HG03139 (cell line): ENCODE results near the gene ELMO1.

Experiments
- ATAC-seq: cut with Tn5 transposase; IDR thresholded peaks from one replicate; pipeline ENCODE4 v1.9.1; 2021; ENCODE audit not compliant: unreplicated experiment

ELMO1 gene

GRCh38 chr7:37376386-37376785, 72.3 kb downstream of the ELMO1 start:
- ATAC-seq = no peak

DNA sequence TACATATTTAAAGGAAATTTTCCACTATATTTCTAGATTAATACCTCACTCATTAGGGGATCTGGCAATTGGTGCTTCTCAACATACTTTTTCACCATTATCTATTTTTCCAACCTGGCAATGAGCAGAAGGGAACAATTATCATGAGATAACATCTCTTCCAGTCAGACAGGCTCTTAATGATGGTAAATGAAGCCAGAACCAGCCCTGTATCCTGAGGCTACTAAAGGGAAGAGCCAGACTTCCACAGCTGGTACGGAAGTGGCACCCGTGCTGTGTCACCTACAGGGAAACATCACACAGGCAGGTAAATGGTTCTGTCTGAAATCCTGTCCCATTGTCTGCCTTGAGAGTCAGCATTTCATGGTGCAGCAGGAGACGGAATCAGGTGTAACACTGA, 75.9 kb downstream of the ELMO1 start:
- ATAC-seq = no peak

DNA sequence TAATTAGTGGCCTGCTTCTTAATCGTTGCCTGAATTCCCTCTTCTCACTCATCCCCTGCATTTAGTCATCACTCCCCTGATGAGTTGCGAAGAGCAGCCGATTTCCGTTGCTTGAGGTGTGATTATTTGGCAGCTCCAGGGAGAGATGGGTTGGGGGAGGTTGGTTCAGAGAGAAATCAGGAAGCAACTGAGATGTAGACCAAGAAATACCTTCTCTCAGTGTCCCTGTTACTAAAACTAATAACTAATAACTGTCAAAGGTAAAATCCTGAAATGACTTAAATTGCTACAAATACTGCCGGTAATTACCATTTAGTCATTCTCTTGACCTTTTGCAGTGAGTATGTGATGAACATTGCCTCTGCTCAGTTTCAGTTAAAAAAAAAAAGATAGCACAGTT, 76.9 kb downstream of the ELMO1 start:
- ATAC-seq = no peak

DNA sequence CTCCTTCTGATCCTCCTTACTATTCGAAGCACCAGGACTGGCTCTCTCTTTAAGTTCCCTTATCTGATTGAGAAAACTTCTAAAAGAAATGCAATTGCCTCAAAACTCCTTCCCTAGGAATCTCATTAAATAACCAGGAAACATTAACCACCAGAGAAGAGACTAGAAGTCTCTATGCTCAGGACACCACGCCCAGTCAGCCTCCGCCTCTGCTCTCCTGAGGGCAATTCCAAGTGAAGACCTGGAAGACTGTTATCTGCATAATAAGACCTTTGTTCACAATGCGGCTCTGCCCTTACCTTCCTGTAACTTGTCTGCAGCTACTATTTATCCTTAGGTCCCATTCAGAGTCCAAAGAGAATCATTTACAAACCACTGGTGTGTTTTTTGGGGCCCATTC, 78.8 kb downstream of the ELMO1 start:
- no peak for ATAC-seq

DNA sequence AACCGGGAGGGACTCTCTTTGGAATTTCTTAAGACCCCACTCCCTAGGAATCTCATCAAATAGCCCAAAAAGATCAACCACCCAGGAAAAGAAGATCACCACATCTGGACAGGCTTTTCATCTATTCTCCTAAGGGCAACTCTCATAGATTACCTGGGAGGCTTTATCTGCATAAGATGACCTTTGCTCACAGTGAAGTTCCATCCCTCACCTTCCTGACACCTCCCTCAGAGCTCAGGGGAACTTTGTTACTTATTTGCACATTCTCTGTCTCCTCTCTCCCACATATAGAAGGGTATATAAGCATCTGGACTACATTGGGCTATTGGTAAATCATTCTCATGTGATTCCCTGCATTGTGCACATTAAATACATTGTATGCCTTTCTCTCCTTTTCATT, 80.1 kb downstream of the ELMO1 start:
- no peak for ATAC-seq

DNA sequence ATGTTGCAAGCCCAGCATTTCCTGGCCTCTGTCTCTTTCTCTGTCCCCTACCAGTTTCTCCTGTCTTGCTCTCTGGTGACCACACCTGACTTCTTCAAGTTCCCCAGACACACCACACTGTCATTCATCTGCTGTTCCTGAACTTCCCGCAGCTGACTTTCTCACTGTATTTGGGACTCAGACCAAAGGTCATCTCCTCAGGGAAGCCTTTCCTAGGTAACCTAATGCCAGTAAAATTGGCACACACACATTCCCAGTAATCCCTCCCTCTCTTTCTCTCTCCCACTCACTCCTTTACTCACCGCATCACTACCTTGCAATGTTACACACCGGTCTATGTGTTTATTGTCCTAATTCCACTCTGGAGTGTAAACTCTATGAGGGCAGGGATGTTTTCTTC, 81.7 kb downstream of the ELMO1 start:
- no peak for ATAC-seq

- ATAC-seq = no peak
Observed at GRCh38 chr7:37366445-37366844, 82.2 kb downstream of the ELMO1 start.

DNA sequence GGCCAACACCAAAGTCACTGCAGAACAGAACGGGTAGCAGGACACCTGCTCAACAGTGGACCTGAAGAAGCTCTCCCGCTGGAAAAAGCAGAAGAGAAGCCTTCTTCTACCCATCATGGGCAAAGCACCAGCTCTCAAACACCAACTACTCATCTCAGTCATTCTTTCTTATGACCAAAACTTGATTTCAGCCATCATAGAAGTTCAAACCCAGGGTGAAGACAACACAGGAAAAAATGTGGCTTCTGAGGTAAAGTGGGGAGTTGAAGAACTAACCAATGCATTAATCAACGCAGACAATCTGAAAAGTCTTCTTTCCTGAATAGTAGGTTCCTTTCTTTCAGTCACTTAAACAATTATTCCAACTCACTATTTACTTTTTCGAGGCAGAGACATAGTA, 83.3 kb downstream of the ELMO1 start:
- ATAC-seq = no peak

DNA sequence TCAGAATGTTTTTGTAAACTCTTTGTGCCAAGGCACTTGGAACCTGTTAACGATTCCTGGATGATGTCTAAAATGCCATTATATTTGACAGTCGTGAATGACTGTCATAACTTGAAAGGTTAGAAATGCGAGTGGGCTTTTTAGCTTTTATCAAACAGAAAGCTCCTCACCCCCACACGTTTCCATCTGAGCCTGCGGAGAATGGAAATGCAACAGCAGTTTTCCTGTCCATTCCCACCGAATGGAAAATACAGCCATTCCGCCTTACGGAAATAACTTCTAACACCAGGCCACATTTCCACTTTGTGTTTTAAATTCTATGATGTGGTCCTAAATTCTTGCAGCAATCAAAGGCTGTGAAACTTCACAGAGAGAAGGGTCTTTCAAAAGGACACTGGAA, 83.8 kb downstream of the ELMO1 start:
- no peak for ATAC-seq

GRCh38 chr7:37363536-37364491, 84.8 kb downstream of the ELMO1 start:
- no peak for ATAC-seq

DNA sequence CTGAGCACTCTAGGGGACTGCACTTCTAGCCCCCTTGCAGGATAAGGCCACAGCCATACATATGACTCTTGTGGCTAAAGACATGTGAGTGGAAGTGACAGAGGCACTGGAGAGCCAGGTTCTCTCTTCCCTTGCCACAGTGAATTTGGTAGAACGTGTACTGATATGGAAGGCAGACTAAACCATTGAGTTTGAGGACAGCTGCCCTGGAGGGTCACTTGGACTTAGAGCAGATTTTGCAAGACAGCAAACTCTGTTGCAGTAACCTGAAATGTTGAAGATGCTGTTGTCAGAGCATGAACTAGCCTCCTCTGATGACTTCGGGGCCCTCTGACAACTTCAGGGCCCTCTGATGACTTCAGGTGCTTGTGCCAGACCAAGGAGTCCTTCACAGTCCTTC, 85.9 kb downstream of the ELMO1 start:
- no peak for ATAC-seq

DNA sequence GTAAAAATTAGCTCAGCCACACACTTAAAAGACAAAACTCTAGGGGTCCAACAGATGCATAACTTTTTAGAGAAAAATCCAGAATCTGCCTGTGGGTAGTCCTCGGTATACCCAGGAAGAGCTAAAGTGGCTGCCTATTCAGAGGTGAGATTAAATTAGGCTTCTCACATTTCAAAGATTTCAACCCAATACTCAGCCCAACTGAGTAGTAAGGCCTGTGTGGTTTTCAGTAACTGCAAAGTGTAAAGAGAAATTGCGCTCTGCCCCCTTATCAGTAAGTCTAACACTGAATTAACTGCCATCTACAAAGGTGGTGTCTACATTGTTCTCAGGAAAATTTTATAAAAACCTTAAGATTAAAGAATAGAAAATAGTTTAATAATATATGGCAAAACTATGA, 88.2 kb downstream of the ELMO1 start:
- ATAC-seq = no peak

DNA sequence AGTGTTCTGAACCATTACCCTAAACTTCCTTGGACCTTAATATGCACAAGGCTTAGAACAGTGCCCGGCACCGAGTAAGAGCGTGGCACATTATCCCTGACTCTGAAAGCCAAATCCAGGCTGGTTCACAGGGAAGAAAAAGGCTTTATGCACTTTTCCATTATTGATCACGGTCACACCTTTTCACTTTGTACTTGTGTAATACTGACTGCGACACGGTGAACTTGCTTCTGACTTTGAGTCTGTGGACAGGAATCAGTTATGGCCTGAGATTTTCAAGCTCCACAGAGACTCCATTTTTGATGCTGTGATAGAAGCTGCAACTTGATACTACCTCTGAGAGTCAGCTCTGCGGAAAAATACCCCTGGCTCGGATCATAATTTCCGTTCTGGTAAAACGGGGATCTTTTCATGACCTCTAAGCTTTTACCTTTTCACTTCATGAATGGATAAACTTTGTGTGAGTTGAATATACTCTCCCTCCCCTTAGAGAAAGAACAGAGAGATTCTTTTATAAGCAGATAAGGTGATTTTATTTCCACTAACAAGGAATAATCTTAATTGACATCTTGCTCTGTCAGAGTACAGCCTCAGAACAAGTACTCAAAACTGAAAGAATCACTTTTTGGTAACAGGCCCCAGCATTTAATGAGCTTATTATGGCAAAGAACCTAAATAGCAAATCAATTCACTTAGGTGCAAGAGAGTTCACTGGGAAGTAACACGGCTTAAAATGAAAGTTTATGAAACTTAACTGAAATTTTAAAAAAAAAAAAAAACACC, 88.8 kb downstream of the ELMO1 start:
- no peak for ATAC-seq

DNA sequence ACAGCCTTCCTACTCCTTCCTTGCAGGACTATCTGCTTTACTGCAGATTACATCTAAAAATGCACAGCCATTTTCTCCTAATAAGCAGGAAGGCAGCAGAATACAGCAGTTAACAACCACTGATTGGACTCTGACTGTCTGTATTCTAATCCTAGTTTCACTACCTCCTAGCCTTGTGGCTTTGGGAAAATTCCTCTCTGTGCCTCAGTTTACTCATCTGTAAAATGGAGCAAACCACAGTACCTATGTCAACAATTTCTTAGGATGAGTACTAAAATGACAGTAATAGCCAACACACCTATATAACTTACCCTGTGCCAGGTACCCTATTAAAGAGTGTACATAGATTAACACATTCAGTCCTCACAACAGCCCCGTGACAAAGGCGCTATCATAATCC, 89.5 kb downstream of the ELMO1 start:
- ATAC-seq = no peak

DNA sequence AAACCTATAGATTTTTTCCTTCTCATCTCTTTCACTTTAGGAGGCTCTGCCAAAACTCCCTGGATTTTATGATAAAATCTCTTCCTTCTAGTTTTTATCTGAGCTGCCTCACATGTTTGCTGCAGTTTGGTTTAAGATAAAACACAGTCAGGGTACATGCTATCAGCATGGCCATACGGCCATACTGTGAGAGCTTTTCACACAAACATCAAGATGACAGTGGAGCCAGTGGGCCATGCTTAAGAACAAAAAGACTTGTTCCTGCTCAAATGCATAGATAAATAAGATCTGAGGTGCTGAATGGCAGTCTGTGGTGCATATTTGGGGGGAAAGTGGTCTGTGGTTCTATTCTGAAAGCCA, 91.0 kb downstream of the ELMO1 start:
- ATAC-seq = no peak

DNA sequence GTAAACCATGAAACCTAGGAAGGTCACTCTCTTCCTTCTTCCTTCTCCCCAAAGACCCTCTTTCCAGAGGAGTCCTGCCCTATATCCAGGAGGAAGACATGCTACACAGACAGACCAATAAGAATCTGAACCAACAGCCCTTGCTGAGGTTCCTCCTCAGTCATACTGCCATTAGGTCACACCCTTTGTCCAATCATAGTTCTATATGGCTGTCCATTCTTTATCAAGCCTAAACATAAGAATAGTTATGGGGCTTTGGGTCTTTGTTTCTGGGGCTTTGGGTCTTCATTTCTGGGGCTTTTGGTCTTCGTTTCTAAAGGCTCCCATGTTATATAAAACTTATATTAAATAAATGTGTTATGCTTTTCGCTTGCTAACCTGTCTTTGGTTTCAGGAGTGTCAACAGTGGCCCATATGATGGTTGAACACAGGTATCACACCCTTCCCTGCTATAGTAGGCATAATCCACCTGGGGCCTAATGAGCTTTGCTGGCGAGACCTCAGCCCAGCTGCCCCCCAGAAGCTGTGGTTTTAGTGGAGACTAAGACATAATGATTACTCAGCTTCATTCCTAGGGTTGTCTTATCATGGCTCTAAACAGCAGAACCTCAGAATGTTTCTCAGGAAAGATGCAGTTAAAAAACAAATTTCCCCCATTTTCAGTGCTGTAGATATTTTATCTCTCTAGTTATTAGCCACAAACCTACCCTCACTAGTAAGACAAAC, 91.6 kb downstream of the ELMO1 start:
- ATAC-seq = no peak

- ATAC-seq = no peak
Observed at GRCh38 chr7:37354656-37355131, 94.0 kb downstream of the ELMO1 start.

- ATAC-seq = no peak
Observed at GRCh38 chr7:37353949-37354655, 94.6 kb downstream of the ELMO1 start.

DNA sequence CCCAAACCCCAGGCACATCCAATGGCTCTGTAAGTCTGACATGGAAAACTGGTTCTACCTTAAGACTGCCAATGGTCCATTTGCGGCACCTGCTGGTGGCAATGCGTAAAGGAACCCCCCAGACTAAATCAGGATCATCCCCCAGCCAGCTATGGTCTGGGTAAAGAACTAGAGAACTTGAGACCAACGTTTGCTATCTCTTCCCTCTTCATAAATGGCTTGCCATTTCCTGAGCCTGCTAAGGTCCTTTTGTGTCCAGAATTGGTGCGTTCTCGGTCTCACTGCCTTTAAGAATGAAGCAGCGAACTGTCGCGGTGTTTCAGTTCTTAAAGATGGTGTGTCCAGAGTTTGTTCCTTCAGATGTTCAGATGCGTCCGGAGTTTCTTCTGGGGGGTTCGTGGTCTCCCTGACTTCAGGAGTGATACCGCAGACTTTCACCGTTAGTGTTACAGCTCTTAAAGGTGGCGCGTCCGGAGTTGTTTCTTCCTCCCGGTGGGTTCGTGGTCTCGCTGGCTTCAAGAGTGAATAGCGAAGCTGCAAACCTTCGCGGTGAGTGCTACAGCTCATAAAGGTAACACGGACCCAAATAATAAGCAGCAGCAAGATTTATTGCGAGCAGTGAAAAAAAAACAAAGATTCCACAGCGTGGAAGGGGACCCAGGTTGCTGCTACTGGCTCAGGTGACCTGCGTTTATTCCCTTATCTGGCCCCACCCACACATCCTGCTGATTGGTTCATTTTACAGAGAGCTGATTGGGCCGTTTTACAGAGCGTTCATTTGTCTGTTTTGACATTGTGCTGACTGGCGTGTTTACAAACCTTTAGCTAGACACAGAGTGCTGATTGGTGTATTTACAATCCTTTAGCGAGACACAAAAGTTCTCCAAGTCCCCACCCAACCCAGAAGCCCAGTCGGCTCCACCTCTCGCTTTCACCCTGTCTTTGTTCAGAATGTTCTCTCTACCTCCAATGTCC, 95.4 kb downstream of the ELMO1 start:
- peak; percentile 52 for ATAC-seq
